SK-MEL-5 (cell line): ENCODE measurements around the gene RBMS1. TPM values are rescaled to one million over a fixed set of nuclear protein-coding genes. Genes with fewer than 3 reads are reported as not detected.

Experiments used
- DNase-seq: peaks from one replicate; pipeline ENCODE4 v3.0.0-alpha.2; 2016; ENCODE audit warnings: low read depth, low spot score
- in situ Hi-C: cut with HindIII; loops from 2 replicates; pipeline ENCODE4 v1.10.0; 2016; ENCODE audit warnings: low sequenced_read_pairs, high pct_unique_total_duplicates, low pct_unique_long_range_greater_than_20kb
- polyA plus RNA-seq, 2 experiments: library from polyadenylated mRNA; depleted of rRNA; stranded (reverse); fragments of >200 nt; gene quantifications; 2 replicates each; pipeline ENCODE4 v1.2.3, GENCODE V29; 2015
- total RNA-seq: library from RNA; depleted of rRNA; stranded (reverse); fragments of >200 nt; shearing (Covaris generic); gene quantifications from 2 replicates; pipeline ENCODE4 v1.2.3, GENCODE V29; 2014; rRNA removed

RBMS1 gene, protein sequence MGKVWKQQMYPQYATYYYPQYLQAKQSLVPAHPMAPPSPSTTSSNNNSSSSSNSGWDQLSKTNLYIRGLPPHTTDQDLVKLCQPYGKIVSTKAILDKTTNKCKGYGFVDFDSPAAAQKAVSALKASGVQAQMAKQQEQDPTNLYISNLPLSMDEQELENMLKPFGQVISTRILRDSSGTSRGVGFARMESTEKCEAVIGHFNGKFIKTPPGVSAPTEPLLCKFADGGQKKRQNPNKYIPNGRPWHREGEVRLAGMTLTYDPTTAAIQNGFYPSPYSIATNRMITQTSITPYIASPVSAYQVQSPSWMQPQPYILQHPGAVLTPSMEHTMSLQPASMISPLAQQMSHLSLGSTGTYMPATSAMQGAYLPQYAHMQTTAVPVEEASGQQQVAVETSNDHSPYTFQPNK
- 54.6 and 56.8 TPM in 2 replicates for total RNA-seq
- 37.7 and 49.8 TPM in 2 replicates for polyA plus RNA-seq (2015; cell fraction: cytosol; rRNA removed)
- 74.9 and 78.6 TPM in 2 replicates for polyA plus RNA-seq (2015; cell fraction: nucleus; rRNA removed)

DNA sequence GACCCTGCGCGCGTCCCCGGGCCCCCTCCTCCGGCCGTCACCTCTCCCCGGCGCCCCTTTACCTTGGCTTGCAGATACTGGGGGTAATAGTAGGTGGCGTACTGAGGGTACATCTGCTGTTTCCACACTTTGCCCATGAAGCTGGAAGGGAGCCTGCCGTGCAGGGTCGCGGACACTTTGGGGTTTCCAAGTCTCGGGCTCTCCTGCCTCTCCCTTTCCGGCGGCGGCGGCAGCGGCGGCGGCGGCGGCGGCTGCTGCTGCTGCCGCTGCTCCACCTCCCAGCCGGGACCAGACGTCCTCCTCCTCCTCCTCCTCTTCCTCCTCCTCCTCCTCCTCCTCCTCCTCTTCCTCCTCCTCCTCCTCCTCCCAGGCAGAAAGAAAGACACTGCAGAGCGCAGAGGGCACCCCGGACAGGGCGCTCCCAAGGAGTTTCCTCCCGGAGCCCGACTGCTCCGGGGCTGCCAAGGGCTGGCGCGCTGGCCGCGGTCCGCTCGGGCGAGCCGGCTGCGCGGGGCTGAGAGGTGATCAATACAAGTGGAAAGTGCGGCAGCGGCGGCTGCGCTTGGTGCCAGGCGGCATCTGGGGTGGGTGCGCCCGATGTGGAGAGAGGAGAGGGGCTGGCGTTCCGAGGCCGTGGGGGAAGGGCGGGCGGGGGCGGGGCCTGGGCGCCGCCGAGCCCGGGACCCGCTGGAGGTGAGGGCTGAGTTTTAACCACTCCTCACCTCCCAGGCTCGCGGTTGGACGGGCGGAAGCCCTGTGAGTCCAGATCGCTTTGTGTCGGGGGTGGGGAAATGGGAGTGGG is at the start of gene RBMS1:
RBMS1 (minus strand) TSS at position 581 of the 802 bp plus-strand sequence; CDS start at position 137, 444 bp downstream.
- in situ Hi-C loops = no loop called here
- peak; percentile 60 for DNase-seq

DNA sequence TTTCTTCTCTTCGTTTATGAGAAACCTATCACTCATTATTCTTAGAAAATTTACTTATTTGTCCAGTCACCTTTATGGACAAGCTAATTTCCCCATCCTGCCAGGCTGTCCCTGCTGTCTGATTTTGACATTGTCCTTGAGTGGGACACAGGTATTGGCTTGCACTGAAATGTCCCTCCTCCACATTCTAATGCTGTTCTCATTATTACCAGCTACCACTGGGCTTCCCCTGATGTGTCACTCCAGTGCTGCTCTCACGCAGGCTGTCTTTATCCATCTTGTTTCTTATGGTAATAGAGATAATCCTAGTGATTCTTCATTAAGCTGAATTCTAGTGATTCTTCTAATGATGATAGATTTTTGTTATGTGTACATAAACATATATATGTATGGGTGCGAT is 48.1 kb upstream of the RBMS1 start:
- in situ Hi-C loops = no loop called here
- DNase-seq = no peak

DNA sequence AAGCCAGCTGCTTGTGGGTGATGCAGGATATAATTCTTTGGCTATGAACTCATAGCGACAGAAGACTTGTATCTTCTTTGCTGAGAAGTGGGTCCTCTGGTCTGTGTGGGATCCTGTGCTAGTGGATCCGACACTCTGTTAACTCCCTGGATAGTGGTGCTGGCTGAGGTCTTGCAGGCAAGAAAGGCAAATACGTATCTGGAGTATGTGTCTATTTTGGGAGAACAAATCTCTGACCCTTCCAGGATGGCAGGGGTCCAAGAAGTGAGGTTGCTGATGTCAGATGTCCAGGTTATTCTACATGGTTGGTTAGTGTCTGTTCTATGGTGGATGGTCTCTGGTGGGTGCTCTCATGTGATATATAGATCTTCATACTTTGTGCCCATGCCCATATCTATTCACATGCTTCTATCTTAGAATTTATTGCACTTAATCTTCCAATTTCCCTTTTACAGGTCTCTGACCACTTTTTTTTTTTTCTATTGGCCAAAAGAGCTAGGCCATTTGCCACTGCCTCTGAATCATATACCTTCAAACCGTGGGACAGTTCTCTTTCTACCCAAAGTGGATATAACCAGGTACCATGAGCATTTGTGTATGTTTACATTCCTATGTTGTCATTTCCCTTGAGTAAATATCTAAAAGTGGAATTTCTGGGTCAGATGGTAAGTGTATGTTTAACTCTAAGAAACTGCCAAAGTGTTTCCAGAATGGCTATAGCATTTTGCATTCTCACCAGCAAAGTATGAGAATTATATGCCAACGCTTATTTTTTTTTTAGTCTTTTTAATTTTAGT is 45.1 kb upstream of the RBMS1 start:
- in situ Hi-C loops = no loop called here
- no peak for DNase-seq

GRCh38 chr2:160538115-160538514 is 44.5 kb upstream of the RBMS1 start:
- in situ Hi-C loops = no loop called here
- DNase-seq = no peak

DNA sequence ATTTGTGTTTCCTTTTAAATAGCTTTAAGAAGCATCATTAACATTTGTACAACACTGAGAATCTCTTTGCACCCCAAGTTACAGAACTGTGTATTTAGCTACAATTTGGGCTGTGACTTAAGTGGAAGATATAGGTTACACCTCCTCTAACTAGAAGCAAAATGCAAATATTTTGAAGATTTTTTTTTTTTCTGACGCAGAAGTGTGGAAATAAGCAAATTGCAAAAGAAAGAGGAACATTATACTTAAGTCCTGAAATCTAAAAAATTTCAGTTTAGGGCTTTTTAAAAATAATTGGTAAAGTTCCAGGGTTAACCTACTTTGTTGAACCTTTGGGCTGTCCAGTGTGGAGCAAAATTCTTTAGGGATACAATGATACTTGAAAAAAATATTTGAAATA is 41.4 kb upstream of the RBMS1 start:
- no peak for DNase-seq
- in situ Hi-C loops = no loop called here

- no peak for DNase-seq
- in situ Hi-C loops = no loop called here
Observed at GRCh38 chr2:160534249-160534648, 40.6 kb upstream of the RBMS1 start.

DNA sequence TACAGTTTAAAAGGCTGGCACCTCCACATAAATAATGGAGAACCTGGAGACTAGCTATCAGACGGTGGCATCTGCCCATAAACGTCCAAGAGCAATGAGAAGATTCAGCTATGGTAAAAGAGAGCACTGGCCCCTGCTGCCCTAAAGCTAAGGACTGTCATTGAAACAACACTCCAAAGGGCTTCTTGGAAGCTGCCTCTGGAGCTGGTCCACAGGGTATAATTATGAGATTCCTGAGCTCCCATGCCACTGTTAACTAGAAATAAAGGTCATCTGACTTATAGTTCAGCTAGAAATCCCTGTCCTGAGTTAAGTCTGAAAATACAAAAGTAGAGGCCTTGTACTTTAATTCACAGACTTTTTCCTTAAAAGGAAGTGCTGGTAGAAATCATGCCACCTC is 39.9 kb upstream of the RBMS1 start:
- peak; percentile 4 for DNase-seq
- in situ Hi-C loops = no loop called here

GRCh38 chr2:160532388-160532787 is 38.8 kb upstream of the RBMS1 start:
- DNase-seq = no peak
- in situ Hi-C loops = no loop called here

DNA sequence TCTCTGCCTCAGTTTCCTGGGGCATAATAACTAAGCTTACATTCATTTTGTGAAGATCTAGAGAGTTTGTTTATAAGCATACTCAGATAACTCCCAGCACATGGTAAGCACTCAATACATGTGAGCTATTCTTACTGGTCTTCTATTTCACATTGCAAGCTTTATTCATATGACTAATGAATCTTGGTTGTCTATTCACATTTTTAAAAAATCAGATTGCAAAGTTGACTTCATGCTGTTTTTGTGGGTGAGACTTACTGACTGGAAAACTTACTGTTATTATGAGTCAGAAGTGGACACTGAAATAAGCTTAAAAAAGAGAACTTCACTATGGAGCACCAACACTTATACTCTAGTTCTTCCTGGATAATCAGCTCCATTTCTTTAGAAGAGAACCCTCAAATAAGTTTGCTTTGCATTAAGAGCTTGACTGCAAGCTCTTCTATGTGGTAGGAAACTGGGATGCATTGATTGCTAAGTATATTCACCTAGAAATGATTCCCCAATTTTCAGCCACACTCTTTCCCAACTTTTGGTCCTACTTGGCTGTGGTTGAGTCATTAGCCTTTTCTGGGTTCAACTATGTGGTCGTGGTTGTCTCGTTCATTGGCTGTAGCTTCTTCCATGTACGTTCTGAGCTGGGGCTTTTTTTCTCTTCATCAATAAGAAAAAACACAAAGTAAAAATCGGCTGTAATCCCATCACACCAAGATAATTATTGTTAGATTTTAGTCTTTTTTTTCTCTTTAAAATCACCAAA is 29.5 kb upstream of the RBMS1 start:
- in situ Hi-C loops = no loop called here
- no peak for DNase-seq

GRCh38 chr2:160517731-160518130 is 24.1 kb upstream of the RBMS1 start:
- in situ Hi-C loops = no loop called here
- DNase-seq = peak; percentile 50

DNA sequence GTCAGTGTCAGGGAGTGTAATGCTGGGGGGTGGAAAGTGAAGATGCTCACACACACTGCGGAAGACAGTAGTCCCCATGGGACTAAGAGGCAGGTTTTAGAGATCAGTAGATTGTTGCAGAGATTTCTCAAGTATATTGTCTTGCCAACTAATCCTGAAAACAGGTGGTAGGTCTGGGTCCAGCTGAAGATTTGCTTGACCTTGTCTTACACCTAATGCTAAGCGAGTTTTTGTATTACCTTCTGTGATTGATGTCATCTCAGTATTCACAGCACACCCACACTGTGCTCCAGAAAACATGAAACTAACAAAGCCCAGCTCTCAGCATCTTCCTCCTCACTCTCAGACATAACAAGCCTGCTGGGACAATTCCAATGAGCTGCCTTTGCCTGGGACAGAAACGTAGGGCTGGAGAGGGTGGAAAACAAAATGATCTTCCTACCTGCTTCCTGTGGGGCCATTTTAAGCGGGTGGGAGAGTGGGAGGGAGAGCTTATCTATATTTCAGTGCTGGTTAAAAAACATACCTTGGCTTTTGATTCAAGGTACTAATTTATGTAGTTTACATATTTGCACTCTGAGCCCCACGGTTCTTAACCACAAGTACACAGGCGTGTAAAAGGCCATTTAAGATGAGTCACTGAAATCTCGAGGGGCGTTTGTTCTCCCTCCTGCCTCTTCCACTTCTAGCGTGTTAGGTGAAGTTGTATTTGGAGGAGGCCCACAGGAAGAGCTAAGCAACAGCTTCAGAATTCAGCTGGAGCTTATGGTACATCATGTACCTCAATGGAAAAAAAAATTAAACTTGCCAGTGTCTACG is 23.1 kb upstream of the RBMS1 start:
- DNase-seq = no peak
- in situ Hi-C loops = no loop called here

- in situ Hi-C loops = no loop called here
- no peak for DNase-seq
Observed at GRCh38 chr2:160515120-160515519, 21.5 kb upstream of the RBMS1 start.

- in situ Hi-C loops = no loop called here
- DNase-seq = no peak
Observed at GRCh38 chr2:160513120-160513519, 19.5 kb upstream of the RBMS1 start.

- no peak for DNase-seq
- in situ Hi-C loops = no loop called here
Observed at GRCh38 chr2:160512491-160512890, 18.9 kb upstream of the RBMS1 start.

DNA sequence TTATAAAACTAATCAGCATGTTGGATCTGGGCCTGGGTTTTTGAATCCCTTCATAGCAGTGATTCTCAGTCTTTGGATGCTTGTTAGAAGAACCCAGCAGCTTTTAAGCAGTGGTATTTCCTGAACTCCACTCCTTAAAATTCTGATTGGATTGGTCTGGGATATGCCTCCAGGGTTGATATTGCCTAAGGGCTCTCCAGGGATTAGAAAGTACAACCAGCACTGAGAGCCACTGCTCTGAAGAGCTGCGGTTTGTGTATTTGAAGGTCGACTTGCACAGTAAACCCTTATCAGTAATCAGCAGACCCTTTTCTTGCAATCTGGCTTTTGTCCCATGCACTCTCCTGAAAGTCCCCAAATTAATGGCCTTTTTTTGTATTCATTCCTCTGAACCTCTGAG is 17.0 kb upstream of the RBMS1 start:
- DNase-seq = peak; percentile 9
- in situ Hi-C loops = no loop called here

- in situ Hi-C loops = no loop called here
- no peak for DNase-seq
Observed at GRCh38 chr2:160509016-160509415, 15.4 kb upstream of the RBMS1 start.
